OCI-LY1 (cell line): ENCODE measurements around the gene SLC25A45.

ENCODE experiments used
- H2AFZ ChIP-seq: fragments of 200-600 bp; sonication (generic), shearing (Covaris generic); 2 replicates; pipeline ENCODE4 v1.6.0; 2014; ENCODE audit warnings: antibody characterized with exemption, mild to moderate bottlenecking, low read length
- H3F3A ChIP-seq: fragments of 200-600 bp; sonication (generic), shearing (Covaris generic); 2 replicates; pipeline ENCODE4 v1.6.0; 2014; ENCODE audit warnings: mild to moderate bottlenecking, antibody characterized with exemption, low read length, moderate library complexity; ENCODE audit not compliant: insufficient read depth
- H3K27ac ChIP-seq: fragments of 200-600 bp; sonication (generic); 2 replicates; pipeline ENCODE4 v1.5.1; 2014; ENCODE audit warnings: low read length, mixed run types, mild to moderate bottlenecking, low read depth; ENCODE audit not compliant: poor library complexity, severe bottlenecking
- H3K27me3 ChIP-seq: fragments of 200-600 bp; sonication (generic); 2 replicates; pipeline ENCODE4 v1.6.0; 2014; ENCODE audit warnings: antibody characterized with exemption, mild to moderate bottlenecking, low read length, moderate library complexity; ENCODE audit not compliant: insufficient read depth
- H3K36me3 ChIP-seq: fragments of 200-600 bp; sonication (generic); 2 replicates; pipeline ENCODE4 v1.6.1; 2014; ENCODE audit warnings: mild to moderate bottlenecking, antibody characterized with exemption, low read length, moderate library complexity, mixed read lengths; ENCODE audit not compliant: insufficient read depth
- H3K4me1 ChIP-seq: fragments of 200-600 bp; sonication (generic); 2 replicates; pipeline ENCODE4 v1.5.1; 2014; ENCODE audit warnings: mild to moderate bottlenecking, low read length, moderate library complexity; ENCODE audit not compliant: insufficient read depth, severe bottlenecking
- H3K4me2 ChIP-seq: fragments of 200-600 bp; sonication (generic), shearing (Covaris generic); 2 replicates; pipeline ENCODE4 v1.6.1; 2014; ENCODE audit warnings: low read length
- H3K4me3 ChIP-seq: fragments of 200-600 bp; sonication (generic); 2 replicates; pipeline ENCODE4 v1.5.1; 2014; ENCODE audit warnings: low read length, low read depth, mild to moderate bottlenecking, mixed read lengths; ENCODE audit not compliant: poor library complexity, severe bottlenecking
- H3K79me2 ChIP-seq: fragments of 200-600 bp; shearing (Covaris generic); 2 replicates; pipeline ENCODE4 v1.6.1; 2016; ENCODE audit warnings: mixed run types, low read length, mixed read lengths; ENCODE audit not compliant: insufficient read depth
- H3K9ac ChIP-seq: fragments of 200-600 bp; sonication (generic), shearing (Covaris generic); 2 replicates; pipeline ENCODE4 v1.6.1; 2014; ENCODE audit warnings: mild to moderate bottlenecking, low read length, mixed read lengths
- H3K9me2 ChIP-seq: fragments of 200-600 bp; sonication (generic), shearing (Covaris generic); 2 replicates; pipeline ENCODE4 v1.6.1; 2014; ENCODE audit warnings: low read depth, mild to moderate bottlenecking, low read length, mixed read lengths
- H3K9me3 ChIP-seq: fragments of 200-600 bp; shearing (Covaris generic); 2 replicates; pipeline ENCODE4 v1.6.1; 2014; ENCODE audit warnings: low read length, mixed read lengths
- H4K20me1 ChIP-seq: fragments of 200-600 bp; sonication (generic), shearing (Covaris generic); 2 replicates; pipeline ENCODE4 v1.6.0; 2016; ENCODE audit warnings: mild to moderate bottlenecking, low read length; ENCODE audit not compliant: insufficient read depth
- CTCF ChIP-seq: fragments of 200-600 bp; sonication (generic), shearing (Covaris generic); IDR thresholded peaks from 2 replicates; pipeline ENCODE4 v1.5.1; 2017; ENCODE audit warnings: mild to moderate bottlenecking, antibody characterized with exemption, low read length, moderate library complexity, mixed read lengths
- EZH2 ChIP-seq: fragments of 200-600 bp; sonication (generic), shearing (Covaris generic); IDR thresholded peaks from 2 replicates; pipeline ENCODE4 v1.8.0; 2017; ENCODE audit warnings: borderline replicate concordance, mixed run types, mild to moderate bottlenecking, antibody characterized with exemption, low read length, moderate library complexity, mixed read lengths

Gene SLC25A45

GRCh38 chr11:65373839-65374580, 8.4 kb downstream of the SLC25A45 start:
- H3K4me1 ChIP-seq = peaks cover 23% of the 10 kb centered on the region
- H3K36me3 ChIP-seq = no peaks in the 10 kb centered on the region
- no peak overlapping the region for H3K27ac ChIP-seq
- no peak overlapping the region for H3K4me3 ChIP-seq
- peaks cover 9% of the 10 kb centered on the region; the same call in 1 of the 2 replicates for H3K27me3 ChIP-seq
- no peaks in the 10 kb centered on the region for H3F3A ChIP-seq
- no peak overlapping the region for H2AFZ ChIP-seq
- no peaks in the 10 kb centered on the region for H3K9me3 ChIP-seq
- H4K20me1 ChIP-seq = no peaks in the 10 kb centered on the region
- TF ChIP-seq EZH2 (no peak), CTCF (no peak)
- H3K9ac ChIP-seq = no peak overlapping the region
- H3K79me2 ChIP-seq = no peaks in the 10 kb centered on the region
- no peaks in the 10 kb centered on the region for H3K9me2 ChIP-seq
- H3K4me2 ChIP-seq = no peak overlapping the region

GRCh38 chr11:65370659-65371049, 11.8 kb downstream of the SLC25A45 start:
- no peaks in the 10 kb centered on the region for H3F3A ChIP-seq
- no peaks in the 10 kb centered on the region for H3K9me3 ChIP-seq
- no peak overlapping the region for H3K9ac ChIP-seq
- no peaks in the 10 kb centered on the region for H4K20me1 ChIP-seq
- H2AFZ ChIP-seq = no peak overlapping the region
- H3K4me2 ChIP-seq = no peak overlapping the region
- no peaks in the 10 kb centered on the region for H3K79me2 ChIP-seq
- no peaks in the 10 kb centered on the region for H3K36me3 ChIP-seq
- H3K4me1 ChIP-seq = no peaks in the 10 kb centered on the region
- peaks cover 9% of the 10 kb centered on the region; the same call in 1 of the 2 replicates for H3K27me3 ChIP-seq
- no peak overlapping the region for H3K27ac ChIP-seq
- TF ChIP-seq EZH2 (no peak), CTCF (no peak)
- H3K9me2 ChIP-seq = no peaks in the 10 kb centered on the region
- H3K4me3 ChIP-seq = no peak overlapping the region

- H3K9me2 ChIP-seq = no peaks in the 10 kb centered on the region
- H3K9me3 ChIP-seq = no peaks in the 10 kb centered on the region
- no peak overlapping the region for H3K9ac ChIP-seq
- no peaks in the 10 kb centered on the region for H3F3A ChIP-seq
- no peak overlapping the region for H3K27ac ChIP-seq
- no peak overlapping the region for H3K4me3 ChIP-seq
- H3K27me3 ChIP-seq = peaks cover 9% of the 10 kb centered on the region; the same call in 1 of the 2 replicates
- no peaks in the 10 kb centered on the region for H3K79me2 ChIP-seq
- no peak overlapping the region for H3K4me2 ChIP-seq
- TF ChIP-seq EZH2 (no peak), CTCF (peak; percentile 68)
- H3K4me1 ChIP-seq = peaks cover 12% of the 10 kb centered on the region
- no peaks in the 10 kb centered on the region for H3K36me3 ChIP-seq
- no peak overlapping the region for H2AFZ ChIP-seq
- no peaks in the 10 kb centered on the region for H4K20me1 ChIP-seq
These were observed 16.1 kb downstream of the SLC25A45 start for GRCh38 chr11:65366340-65366773.
